ENCODE measurements around the gene CERCAM. TPM values are rescaled to one million over a fixed set of nuclear protein-coding genes. Genes with fewer than 3 reads are reported as not detected.
"Not testable (repeated sequence)": the region's sequence is repeated elsewhere in the genome, so short reads cannot be mapped to it uniquely, and the experiment has no call there.

The CERCAM gene
- polyA plus RNA-seq, 1 donor from 2014 or later: 1.1 TPM

- H3K9me2 ChIP-seq (ENCODE audit: insufficient read depth, low read length): no peaks in the 10 kb centered on the region
- peaks cover 61% of the 10 kb centered on the region for H3K27me3 ChIP-seq (ENCODE audit: insufficient read depth, low read depth, low read length)
- TF ChIP-seq MXI1 (conservative IDR thresholded peaks at IDR 0.05; ENCODE audit: poor library complexity, severe bottlenecking) (no peak), TAF1 (IDR thresholded peaks at IDR 0.05; ENCODE audit: low read depth) (no peak), RAD21 (conservative IDR thresholded peaks at IDR 0.05) (peak; percentile 76), EZH2 (IDR thresholded peaks at IDR 0.05; ENCODE audit: borderline replicate concordance, insufficient read depth, low read length, poor library complexity, severe bottlenecking) (no peak), SMC3 (conservative IDR thresholded peaks at IDR 0.05; ENCODE audit: poor library complexity) (peak; percentile 69), POLR2AphosphoS5 (IDR thresholded peaks at IDR 0.05) (no peak), EP300 (conservative IDR thresholded peaks at IDR 0.05; ENCODE audit: poor library complexity, severe bottlenecking) (no peak)
- TF ChIP-seq, protein P1, sequence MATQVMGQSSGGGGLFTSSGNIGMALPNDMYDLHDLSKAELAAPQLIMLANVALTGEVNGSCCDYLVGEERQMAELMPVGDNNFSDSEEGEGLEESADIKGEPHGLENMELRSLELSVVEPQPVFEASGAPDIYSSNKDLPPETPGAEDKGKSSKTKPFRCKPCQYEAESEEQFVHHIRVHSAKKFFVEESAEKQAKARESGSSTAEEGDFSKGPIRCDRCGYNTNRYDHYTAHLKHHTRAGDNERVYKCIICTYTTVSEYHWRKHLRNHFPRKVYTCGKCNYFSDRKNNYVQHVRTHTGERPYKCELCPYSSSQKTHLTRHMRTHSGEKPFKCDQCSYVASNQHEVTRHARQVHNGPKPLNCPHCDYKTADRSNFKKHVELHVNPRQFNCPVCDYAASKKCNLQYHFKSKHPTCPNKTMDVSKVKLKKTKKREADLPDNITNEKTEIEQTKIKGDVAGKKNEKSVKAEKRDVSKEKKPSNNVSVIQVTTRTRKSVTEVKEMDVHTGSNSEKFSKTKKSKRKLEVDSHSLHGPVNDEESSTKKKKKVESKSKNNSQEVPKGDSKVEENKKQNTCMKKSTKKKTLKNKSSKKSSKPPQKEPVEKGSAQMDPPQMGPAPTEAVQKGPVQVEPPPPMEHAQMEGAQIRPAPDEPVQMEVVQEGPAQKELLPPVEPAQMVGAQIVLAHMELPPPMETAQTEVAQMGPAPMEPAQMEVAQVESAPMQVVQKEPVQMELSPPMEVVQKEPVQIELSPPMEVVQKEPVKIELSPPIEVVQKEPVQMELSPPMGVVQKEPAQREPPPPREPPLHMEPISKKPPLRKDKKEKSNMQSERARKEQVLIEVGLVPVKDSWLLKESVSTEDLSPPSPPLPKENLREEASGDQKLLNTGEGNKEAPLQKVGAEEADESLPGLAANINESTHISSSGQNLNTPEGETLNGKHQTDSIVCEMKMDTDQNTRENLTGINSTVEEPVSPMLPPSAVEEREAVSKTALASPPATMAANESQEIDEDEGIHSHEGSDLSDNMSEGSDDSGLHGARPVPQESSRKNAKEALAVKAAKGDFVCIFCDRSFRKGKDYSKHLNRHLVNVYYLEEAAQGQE (IDR thresholded peaks at IDR 0.05; ENCODE audit: borderline replicate concordance): no peak
- TF ChIP-seq, protein P2, sequence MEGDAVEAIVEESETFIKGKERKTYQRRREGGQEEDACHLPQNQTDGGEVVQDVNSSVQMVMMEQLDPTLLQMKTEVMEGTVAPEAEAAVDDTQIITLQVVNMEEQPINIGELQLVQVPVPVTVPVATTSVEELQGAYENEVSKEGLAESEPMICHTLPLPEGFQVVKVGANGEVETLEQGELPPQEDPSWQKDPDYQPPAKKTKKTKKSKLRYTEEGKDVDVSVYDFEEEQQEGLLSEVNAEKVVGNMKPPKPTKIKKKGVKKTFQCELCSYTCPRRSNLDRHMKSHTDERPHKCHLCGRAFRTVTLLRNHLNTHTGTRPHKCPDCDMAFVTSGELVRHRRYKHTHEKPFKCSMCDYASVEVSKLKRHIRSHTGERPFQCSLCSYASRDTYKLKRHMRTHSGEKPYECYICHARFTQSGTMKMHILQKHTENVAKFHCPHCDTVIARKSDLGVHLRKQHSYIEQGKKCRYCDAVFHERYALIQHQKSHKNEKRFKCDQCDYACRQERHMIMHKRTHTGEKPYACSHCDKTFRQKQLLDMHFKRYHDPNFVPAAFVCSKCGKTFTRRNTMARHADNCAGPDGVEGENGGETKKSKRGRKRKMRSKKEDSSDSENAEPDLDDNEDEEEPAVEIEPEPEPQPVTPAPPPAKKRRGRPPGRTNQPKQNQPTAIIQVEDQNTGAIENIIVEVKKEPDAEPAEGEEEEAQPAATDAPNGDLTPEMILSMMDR (IDR thresholded peaks at IDR 0.05; ENCODE audit: poor library complexity, severe bottlenecking): peak; percentile 70
- H3K36me3 ChIP-seq (ENCODE audit: insufficient read depth, low read length): no peaks in the 10 kb centered on the region
- no peak overlapping the region for H2AFZ ChIP-seq (ENCODE audit: low read depth, low read length)
- no peak overlapping the region for H3K4me2 ChIP-seq (ENCODE audit: low read length)
- no peaks in the 10 kb centered on the region for H4K20me1 ChIP-seq (ENCODE audit: insufficient read depth)
- H3F3A ChIP-seq (ENCODE audit: insufficient read depth, low read length, poor library complexity, severe bottlenecking): no peaks in the 10 kb centered on the region
- no peak overlapping the region for H3K4me3 ChIP-seq (ENCODE audit: low read length)
- H3K27ac ChIP-seq (ENCODE audit: low read length): no peak overlapping the region
- H3K79me2 ChIP-seq (replicated peaks; ENCODE audit: insufficient read depth, low read length): no peaks in the 10 kb centered on the region
- no peaks in the 10 kb centered on the region for H3K9me3 ChIP-seq (ENCODE audit: low read length)
- H3K9ac ChIP-seq (ENCODE audit: low read length): no peak overlapping the region
These were observed 8.4 kb upstream of the CERCAM start for GRCh38 chr9:128412120-128412790.

- not testable (repeated sequence) for H3K4me2 ChIP-seq (ENCODE audit: low read length); H3K4me3 ChIP-seq (ENCODE audit: low read length); H3F3A ChIP-seq (ENCODE audit: insufficient read depth, low read length, poor library complexity, severe bottlenecking); H3K79me2 ChIP-seq (replicated peaks; ENCODE audit: insufficient read depth, low read length); H3K9ac ChIP-seq (ENCODE audit: low read length); H4K20me1 ChIP-seq (ENCODE audit: insufficient read depth); H3K9me3 ChIP-seq (ENCODE audit: low read length); H3K9me2 ChIP-seq (ENCODE audit: insufficient read depth, low read length); H2AFZ ChIP-seq (ENCODE audit: low read depth, low read length); H3K36me3 ChIP-seq (ENCODE audit: insufficient read depth, low read length); H3K27ac ChIP-seq (ENCODE audit: low read length)
- peaks cover 66% of the 10 kb centered on the region for H3K27me3 ChIP-seq (ENCODE audit: insufficient read depth, low read depth, low read length)
These were observed 6.9 kb upstream of the CERCAM start for GRCh38 chr9:128413728-128414127.
